Ishikawa (cell line): ENCODE data around the gene TENT4A.

Experiments
- CEBPB ChIP-seq: IDR thresholded peaks from 2 replicates; pipeline ENCODE4 v1.6.1; 2012
- CREB1 ChIP-seq: IDR thresholded peaks from 2 replicates; pipeline ENCODE4 v1.6.1; 2012; ENCODE audit warnings: low read depth
- EGR1 ChIP-seq: IDR thresholded peaks from 2 replicates; pipeline ENCODE4 v1.6.1; 2012
- EP300 ChIP-seq: IDR thresholded peaks from 2 replicates; pipeline ENCODE4 v1.6.1; 2012; ENCODE audit warnings: borderline replicate concordance
- FOXM1 ChIP-seq: IDR thresholded peaks from 2 replicates; pipeline ENCODE4 v1.6.1; 2012; ENCODE audit warnings: low read depth, borderline replicate concordance
- NFIC ChIP-seq: IDR thresholded peaks from 2 replicates; pipeline ENCODE4 v1.6.1; 2012
- RAD21 ChIP-seq: IDR thresholded peaks from 2 replicates; pipeline ENCODE4 v1.6.1; 2012; ENCODE audit warnings: low read depth
- REST ChIP-seq: IDR thresholded peaks from 2 replicates; pipeline ENCODE4 v1.6.1; 2012; ENCODE audit warnings: low read depth, mild to moderate bottlenecking
- TAF1 ChIP-seq: IDR thresholded peaks from 2 replicates; pipeline ENCODE4 v1.6.1; 2012; ENCODE audit warnings: low read depth, mild to moderate bottlenecking
- TCF12 ChIP-seq: IDR thresholded peaks from 2 replicates; pipeline ENCODE4 v1.6.1; 2012; ENCODE audit warnings: low read depth
- TEAD4 ChIP-seq: IDR thresholded peaks from 2 replicates; pipeline ENCODE4 v1.6.1; 2012
- YY1 ChIP-seq: IDR thresholded peaks from 2 replicates; pipeline ENCODE4 v1.6.1; 2012; ENCODE audit warnings: low read depth
- ZBTB7A ChIP-seq: IDR thresholded peaks from 2 replicates; pipeline ENCODE4 v1.6.1; 2012; ENCODE audit warnings: low read depth
- TF ChIP-seq, protein P1 (sequence below): IDR thresholded peaks from 2 replicates; pipeline ENCODE4 v1.6.1; 2012
- TF ChIP-seq, protein P2 (sequence below): IDR thresholded peaks from 2 replicates; pipeline ENCODE4 v1.6.1; 2012

Gene TENT4A

DNA sequence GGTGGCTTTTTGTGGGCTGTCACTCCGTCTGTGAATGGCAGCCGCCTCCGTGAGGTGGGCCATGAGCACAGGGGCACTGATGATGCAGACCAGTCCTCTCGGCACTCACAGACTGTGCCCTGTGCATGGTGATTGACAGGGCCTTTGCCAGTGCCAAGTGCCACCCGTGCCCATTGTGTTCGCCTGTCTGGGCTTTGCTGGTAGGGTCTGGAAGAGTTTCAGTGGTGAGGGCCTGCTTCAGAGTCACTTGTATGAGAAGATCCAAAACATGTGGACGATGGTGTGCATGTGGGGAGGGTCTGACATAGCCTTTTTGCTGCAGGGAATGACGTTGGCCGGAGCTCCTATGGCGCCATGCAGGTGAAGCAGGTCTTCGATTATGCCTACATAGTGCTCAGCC, 34.9 kb downstream of the TENT4A start:
- TF ChIP-seq, protein P1, sequence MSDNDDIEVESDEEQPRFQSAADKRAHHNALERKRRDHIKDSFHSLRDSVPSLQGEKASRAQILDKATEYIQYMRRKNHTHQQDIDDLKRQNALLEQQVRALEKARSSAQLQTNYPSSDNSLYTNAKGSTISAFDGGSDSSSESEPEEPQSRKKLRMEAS: no peak
- no peak for TF ChIP-seq NFIC
- no peak for TF ChIP-seq CREB1
- no peak for TF ChIP-seq EGR1
- no peak for TF ChIP-seq ZBTB7A
- no peak for TF ChIP-seq TAF1
- TF ChIP-seq, protein P2, sequence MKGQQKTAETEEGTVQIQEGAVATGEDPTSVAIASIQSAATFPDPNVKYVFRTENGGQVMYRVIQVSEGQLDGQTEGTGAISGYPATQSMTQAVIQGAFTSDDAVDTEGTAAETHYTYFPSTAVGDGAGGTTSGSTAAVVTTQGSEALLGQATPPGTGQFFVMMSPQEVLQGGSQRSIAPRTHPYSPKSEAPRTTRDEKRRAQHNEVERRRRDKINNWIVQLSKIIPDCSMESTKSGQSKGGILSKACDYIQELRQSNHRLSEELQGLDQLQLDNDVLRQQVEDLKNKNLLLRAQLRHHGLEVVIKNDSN: no peak
- TF ChIP-seq TEAD4: no peak
- TF ChIP-seq RAD21: no peak
- no peak for TF ChIP-seq EP300

DNA sequence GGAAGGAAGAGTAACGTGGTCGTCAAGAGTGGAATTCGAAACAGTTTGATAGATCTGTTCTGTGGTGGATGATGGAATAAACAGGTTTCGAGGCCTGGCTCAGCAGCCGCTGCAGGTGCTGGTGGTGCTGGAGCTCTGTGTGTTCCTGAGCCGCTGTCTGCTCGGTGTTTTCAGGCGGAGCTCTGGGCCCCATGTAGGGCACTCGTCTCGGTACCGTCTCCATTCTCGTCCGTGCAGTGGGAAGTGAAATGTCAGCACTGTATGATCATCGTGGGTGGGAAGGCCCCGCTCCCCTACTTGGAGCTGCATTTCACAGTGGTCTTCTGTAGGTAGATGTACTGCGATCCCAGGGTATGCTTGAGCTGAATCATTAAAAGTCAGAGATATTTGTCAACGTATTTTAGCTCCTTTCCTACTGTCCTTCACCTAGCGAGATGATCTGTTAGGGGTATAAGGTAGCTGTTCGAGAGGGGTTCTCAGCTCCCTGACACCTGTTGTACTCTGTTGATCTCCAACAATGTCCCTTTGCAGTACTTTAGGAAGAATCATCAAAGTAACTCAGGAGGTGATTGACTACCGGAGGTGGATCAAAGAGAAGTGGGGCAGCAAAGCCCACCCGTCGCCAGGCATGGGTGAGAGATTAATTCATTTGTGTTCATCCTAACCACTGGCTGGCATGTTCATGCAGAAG, 35.9 kb downstream of the TENT4A start:
- no peak for TF ChIP-seq ZBTB7A
- no peak for TF ChIP-seq CREB1
- no peak for TF ChIP-seq TAF1
- no peak for TF ChIP-seq CEBPB
- no peak for TF ChIP-seq YY1
- TF ChIP-seq FOXM1: no peak
- TF ChIP-seq NFIC: no peak
- no peak for TF ChIP-seq TCF12
- no peak for TF ChIP-seq TEAD4
- no peak for TF ChIP-seq RAD21
- TF ChIP-seq REST: no peak

DNA sequence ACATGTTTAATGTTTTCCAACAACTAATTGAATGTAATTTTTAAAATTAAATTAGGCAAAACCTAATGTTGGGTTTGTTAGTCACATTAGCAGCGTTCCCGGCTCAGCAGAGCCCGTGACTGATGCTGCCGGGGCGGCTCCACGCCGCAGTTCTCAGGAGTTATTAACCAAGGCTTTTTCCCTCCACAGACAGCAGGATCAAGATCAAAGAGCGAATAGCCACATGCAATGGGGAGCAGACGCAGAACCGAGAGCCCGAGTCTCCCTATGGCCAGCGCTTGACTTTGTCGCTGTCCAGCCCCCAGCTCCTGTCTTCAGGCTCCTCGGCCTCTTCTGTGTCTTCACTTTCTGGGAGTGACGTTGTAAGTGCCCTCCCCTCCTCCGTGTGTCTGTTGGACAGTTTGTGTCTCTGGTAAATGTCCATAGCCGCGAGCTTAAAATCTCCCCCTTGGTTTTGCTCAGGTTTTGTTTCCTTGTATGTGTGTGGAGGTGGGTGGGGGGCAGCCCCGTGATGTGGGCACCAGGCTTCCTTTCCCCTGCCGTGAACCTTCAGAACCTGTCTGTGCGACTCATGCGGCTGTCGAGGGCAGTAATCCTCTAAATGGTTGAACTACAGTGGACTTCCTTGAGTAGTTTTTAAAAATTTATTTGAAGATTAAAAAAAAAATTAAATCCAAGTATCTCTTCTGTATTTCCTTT, 37.1 kb downstream of the TENT4A start:
- no peak for TF ChIP-seq NFIC
- no peak for TF ChIP-seq EGR1
- no peak for TF ChIP-seq ZBTB7A
- TF ChIP-seq TCF12: no peak
- TF ChIP-seq, protein P2: no peak
- no peak for TF ChIP-seq RAD21
- TF ChIP-seq FOXM1: no peak
- TF ChIP-seq EP300: no peak
- TF ChIP-seq TAF1: no peak

- TF ChIP-seq, protein P1: no peak
- no peak for TF ChIP-seq TEAD4
These were observed 37.9 kb downstream of the TENT4A start for GRCh38 chr5:6750951-6751685.

DNA sequence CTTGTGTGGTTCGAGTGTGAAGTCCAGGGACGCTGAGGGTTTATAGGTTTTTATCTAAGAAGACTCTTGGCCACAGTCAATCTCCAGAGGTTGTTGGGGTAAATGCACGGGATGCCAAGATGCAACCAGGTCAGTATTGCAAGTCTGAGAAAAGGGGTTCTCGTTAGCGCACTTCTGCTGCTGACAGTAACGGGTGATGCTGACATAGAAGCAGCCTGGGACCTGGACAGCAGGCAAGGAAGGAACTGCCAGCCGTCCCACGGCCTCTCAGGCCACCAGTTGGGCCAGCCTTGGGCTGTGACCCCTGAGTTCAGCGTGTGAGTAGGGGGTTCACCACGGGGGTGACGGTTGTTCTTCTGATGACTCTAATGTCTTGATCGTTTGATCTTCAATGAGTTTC, 39.0 kb downstream of the TENT4A start:
- no peak for TF ChIP-seq EP300
- TF ChIP-seq TAF1: no peak
- TF ChIP-seq, protein P1: no peak
- TF ChIP-seq NFIC: no peak
- no peak for TF ChIP-seq EGR1
- no peak for TF ChIP-seq FOXM1
- TF ChIP-seq ZBTB7A: no peak
- no peak for TF ChIP-seq TCF12
- no peak for TF ChIP-seq CREB1
- TF ChIP-seq REST: no peak
- no peak for TF ChIP-seq YY1
